EH (cell line): ENCODE measurements around the gene TBC1D5.
"Not testable (repeated sequence)": the region's sequence is repeated elsewhere in the genome, so short reads cannot be mapped to it uniquely, and the experiment has no call there.

Source experiments
- DNase-seq: peaks from one replicate; pipeline ENCODE4 v3.0.0-alpha.2; 2015; ENCODE audit warnings: low read depth

Gene TBC1D5

GRCh38 chr3:17714473-17714872, 28.0 kb downstream of the TBC1D5 start:
- DNase-seq = no peak

- no peak for DNase-seq
These were observed 33.1 kb downstream of the TBC1D5 start for GRCh38 chr3:17709236-17709810.

- no peak for DNase-seq
These were observed 34.5 kb downstream of the TBC1D5 start for GRCh38 chr3:17707813-17708543.

GRCh38 chr3:17705991-17706390, 36.4 kb downstream of the TBC1D5 start:
- not testable (repeated sequence) for DNase-seq

GRCh38 chr3:17699815-17700214, 42.6 kb downstream of the TBC1D5 start:
- DNase-seq = not testable (repeated sequence)

GRCh38 chr3:17695665-17696064, 46.8 kb downstream of the TBC1D5 start:
- DNase-seq = not testable (repeated sequence)

GRCh38 chr3:17693670-17693999, 48.8 kb downstream of the TBC1D5 start:
- not testable (repeated sequence) for DNase-seq

GRCh38 chr3:17692846-17693669, 49.4 kb downstream of the TBC1D5 start:
- DNase-seq = not testable (repeated sequence)

GRCh38 chr3:17687566-17687965, 54.9 kb downstream of the TBC1D5 start:
- no peak for DNase-seq

- peak; percentile 31 for DNase-seq
These were observed 55.8 kb downstream of the TBC1D5 start for GRCh38 chr3:17686613-17687012.

- DNase-seq = no peak
These were observed 58.8 kb downstream of the TBC1D5 start for GRCh38 chr3:17683542-17684207.

- DNase-seq = no peak
These were observed 61.9 kb downstream of the TBC1D5 start for GRCh38 chr3:17680530-17680929.

GRCh38 chr3:17678116-17678741, 64.2 kb downstream of the TBC1D5 start:
- peak; percentile 58 for DNase-seq

- DNase-seq = no peak
These were observed 68.2 kb downstream of the TBC1D5 start for GRCh38 chr3:17674082-17674686.

GRCh38 chr3:17672506-17672905, 69.9 kb downstream of the TBC1D5 start:
- DNase-seq = peak; percentile 15

- DNase-seq = no peak
These were observed 71.7 kb downstream of the TBC1D5 start for GRCh38 chr3:17670749-17671148.

- no peak for DNase-seq
These were observed 77.5 kb downstream of the TBC1D5 start for GRCh38 chr3:17664923-17665322.

- DNase-seq = no peak
These were observed 86.2 kb downstream of the TBC1D5 start for GRCh38 chr3:17656264-17656663.

GRCh38 chr3:17655743-17656142, 86.7 kb downstream of the TBC1D5 start:
- DNase-seq = no peak

GRCh38 chr3:17649748-17650147, 92.7 kb downstream of the TBC1D5 start:
- not testable (repeated sequence) for DNase-seq

- DNase-seq = not testable (repeated sequence)
These were observed 93.6 kb downstream of the TBC1D5 start for GRCh38 chr3:17648630-17649355.
